ENCODE measurements around the gene ZNF22.

The ZNF22 gene

DNA sequence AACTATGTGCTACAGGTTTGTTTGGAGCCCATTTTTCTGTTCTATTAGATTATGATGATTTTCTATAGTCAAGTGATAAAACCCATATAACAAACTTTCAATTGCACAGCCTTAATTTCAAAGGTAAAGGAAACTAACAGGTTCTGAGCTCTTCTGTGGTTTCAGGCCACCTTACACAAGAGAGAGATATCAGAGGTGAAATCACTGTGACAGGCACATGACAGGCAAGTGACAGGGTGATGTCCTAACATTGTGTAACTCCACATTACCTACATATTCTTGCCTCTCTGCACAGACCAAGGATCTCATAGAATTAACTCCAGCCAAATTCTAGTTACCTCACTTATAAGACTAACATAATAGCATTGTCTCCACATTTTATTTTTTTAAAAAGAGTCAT lies 35.0 kb downstream of the ZNF22 start:
- DNase-seq, result no peak

- no peak for DNase-seq
These were observed 40.3 kb downstream of the ZNF22 start for GRCh38 chr10:45040921-45041542.

GRCh38 chr10:45044290-45044689 lies 43.6 kb downstream of the ZNF22 start:
- no peak for DNase-seq

DNA sequence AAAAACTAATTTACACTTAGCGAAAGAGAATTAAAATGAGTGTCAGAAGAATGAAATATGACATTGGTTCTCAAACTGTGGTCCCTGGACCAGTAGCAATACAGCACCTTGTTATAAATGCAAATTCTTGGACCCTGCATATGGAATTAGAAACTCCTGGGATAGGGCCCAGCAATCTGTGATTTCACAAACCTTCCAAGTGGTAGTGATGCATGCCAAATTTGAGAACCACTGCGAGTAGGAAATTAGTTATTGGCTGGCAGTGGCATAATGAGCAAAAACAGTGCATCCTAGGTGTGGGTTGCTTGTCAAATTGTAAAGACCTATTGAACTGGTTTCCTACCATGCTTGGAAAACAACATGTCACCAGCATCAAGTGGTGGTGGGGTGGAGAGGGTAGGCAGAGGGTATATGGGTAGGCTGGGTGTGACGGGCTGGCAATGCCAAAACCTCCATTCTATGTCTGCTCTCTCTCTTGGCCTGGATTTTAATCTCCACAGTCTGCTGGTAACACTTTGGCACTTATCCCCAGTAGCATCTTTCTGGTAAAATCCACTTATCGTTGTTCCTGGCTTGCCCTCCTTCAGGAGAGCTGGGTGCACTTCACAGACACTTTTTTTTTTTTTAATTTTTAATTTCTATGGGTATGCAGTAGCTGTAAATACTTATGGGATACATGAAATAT lies 50.0 kb downstream of the ZNF22 start:
- no peak for DNase-seq

DNA sequence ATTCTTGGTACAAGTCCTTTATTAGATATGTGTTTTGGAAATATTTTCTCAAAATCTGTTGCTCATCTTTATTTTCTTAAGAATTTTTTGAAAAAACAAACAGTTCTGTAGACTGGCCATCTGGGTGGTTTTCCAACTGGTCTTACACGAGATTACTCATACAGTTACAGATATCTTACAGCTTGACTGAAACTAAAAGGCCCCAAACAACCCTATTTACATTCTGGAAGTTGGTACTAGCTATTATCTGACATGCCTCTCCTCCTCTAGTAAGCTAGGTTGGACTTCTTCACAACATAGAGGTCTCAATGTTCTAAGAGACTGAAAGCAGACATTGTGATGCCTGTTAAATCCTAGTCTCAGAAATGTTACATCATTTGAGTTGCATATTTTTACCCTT lies 52.0 kb downstream of the ZNF22 start:
- DNase-seq, result no peak

- no peak for DNase-seq
These were observed 52.9 kb downstream of the ZNF22 start for GRCh38 chr10:45053569-45054100.
